Frontal cortex (tissue), 4 donors: ENCODE results near the gene STXBP6. TPM values are rescaled to one million over a fixed set of nuclear protein-coding genes. Genes with fewer than 3 reads are reported as not detected.

Experiments
- DNase-seq, 2 donors: peaks; one replicate each; pipeline ENCODE4 v3.0.0; 2012; ENCODE audit warnings: low spot score in 2 of 2
- FAIRE-seq: peaks from 2 replicates; lab custom pipeline; 2012; peaks lifted over from hg19 to GRCh38; lab: Jason Lieb, UNC
- total RNA-seq: library from RNA; depleted of rRNA; stranded (reverse); fragments of >200 nt; gene quantifications from one replicate; pipeline ENCODE4 v1.2.3, GENCODE V29; 2014
- donor health status: control.
- donor health status: control.
- donor health status: control.

The STXBP6 gene
- total RNA-seq, 1 donor from 2014 or later = 37.9 TPM

DNA sequence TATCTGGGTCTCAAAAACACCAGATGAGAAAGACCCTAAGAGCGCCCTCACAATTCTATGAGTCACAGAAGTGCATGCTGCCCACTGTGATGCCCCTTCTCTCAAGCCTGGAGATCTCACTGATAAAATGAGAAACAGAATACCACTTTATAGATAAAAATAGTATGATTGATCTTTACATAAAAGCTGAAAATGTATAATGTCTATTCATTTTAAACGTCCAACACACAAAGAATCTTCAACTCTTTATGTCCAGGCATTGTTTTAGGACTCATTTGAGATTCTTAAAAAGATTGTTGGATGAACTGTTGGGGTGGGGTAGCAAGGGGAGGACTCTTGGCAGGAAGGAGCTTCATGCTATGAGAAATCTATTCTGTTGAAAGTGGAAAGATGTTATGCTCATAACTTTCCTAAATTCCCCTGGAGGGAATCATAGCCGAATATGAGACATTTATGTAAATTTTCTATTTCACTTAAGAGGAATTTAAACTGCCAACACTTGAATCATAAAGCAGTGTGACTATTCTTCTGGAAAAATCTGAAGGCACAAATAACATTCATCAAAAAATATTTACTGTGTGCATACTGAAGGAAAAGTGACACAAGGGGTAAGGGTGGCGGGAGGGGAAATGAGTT, 174.6 kb downstream of the STXBP6 start:
- DNase-seq = no peak
- no peak for FAIRE-seq

DNA sequence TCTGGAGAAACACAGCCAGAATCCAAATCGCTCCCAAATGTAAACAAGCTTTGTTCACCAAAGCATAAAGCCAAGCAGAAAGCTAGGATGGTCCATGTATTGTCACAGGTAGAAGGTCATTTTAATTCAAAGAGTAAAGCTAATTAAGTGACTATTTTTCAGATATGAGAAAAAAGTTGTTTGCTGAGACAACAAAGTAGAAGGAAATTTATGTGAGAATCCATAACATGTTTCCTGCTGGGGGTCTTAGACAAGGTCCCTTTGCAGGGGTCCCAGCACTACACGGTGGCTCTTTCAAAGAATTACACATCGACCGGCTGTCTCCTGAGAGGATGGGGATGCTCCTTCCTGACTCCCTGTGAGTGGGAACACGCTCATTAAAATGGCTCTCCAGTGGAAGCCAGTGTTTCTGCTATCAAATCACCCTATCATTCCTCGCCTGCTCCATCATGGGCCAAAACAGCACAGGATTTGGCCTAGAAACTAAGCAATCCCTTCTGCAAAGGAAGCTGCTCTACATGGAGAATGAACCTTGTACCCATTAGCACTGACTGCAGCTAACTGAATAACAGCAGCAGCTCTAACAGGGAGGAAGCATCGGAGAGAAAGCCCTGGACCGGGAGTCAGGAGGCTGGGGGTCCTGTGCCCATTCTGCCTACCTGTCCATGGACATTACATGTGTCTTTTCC, 175.3 kb downstream of the STXBP6 start:
- DNase-seq = no peak

DNA sequence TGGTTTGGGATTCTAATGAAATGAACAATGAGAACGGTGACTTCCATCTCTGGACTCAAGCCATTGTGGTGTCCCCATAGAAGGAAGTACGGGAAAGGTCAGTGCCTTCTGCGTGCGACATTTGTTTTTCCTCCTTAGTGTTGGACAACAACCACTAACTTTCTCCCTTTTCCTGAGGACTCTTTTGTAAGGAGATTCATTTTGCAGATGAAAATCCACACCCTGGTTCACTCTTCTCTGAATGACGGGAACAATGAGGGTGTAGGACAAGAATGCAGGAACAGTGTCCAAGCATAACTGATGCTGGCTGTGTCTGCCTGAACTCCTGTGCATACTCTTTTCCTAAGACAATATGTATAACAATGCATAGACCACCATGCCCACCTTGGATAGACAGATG, 176.4 kb downstream of the STXBP6 start:
- DNase-seq (no peak), FAIRE-seq (no peak)

More for the DNA sequence above, 175.3 kb downstream of the STXBP6 start:
- no peak for FAIRE-seq

DNA sequence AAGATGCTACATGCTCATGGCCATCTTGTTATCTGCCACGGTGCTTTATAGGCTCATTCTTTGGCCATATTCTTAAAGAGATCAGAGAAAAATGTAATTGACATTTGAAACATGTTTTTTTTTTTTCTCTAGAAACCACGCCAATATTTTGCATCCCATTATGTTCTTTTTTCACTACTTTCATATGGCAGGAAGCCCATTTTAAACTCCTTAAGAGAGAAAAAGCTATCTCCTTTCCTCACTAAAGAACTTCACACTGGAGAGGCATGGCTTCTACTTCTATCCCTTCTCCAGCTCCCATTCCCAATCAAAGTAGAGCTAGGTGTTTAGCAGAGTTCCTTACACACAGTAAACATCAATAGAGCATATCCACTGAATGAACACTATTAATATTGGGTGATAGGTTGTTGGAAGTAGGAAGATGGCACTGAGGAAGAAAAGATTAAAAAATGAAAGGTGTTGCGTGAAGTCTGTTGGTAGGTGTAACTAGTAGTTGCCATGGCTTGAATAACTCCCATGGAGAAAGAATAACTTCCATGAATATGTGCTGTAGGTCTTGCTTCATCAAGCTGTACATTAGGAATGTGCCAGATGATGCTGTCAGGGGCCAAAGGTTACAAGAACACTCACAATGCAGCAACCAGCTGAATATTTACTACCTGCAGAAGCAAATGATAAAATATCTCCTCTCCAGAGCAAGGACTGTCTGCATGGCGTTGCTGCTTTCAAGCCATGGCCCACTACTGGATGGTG, 178.8 kb downstream of the STXBP6 start:
- no peak for FAIRE-seq
- DNase-seq = no peak

DNA sequence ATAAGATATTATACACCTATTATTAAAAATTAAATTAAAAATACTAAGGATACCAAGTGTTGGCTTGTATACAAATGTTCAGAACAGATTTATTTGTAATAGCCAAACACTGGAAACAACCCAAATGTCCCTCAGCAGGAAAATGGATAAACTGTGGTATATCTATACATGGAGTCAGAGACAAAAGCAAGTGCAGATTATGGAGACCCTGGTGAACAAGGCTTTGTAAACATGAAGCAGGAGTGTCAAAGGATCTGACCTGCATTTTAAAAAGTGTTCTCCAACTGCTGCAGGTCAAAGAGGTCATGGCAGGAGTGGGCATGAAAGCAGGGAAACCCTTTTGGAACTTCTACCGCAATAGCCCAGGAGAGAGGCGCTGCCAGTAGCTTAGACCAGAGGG, 181.6 kb downstream of the STXBP6 start:
- DNase-seq = no peak
- FAIRE-seq = no peak

DNA sequence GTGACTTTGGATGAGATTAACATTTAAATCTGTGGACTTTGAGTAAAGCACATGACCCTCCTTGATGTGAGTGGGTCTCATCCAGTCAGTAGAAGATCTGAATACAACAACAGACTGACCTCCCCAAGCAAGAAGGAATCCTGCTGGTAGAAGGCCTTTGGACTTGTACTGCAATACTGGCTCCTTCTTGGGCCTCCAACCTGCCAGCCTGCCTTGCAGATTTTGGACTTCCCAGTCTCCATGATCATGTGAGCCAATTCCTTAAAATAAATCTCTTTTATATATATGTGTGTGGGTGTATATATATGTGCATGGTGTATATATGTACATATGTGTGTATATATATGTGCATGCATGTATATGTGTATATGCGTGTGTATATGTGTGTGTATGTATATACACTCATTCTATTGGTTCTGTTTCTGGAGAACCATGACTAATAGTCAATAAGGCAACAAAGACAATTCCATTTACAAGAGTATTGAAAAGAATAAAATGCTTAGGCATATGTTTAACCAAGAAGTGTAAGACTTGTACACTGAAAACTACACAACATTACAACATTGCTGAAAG, 183.8 kb downstream of the STXBP6 start:
- FAIRE-seq = no peak

DNA sequence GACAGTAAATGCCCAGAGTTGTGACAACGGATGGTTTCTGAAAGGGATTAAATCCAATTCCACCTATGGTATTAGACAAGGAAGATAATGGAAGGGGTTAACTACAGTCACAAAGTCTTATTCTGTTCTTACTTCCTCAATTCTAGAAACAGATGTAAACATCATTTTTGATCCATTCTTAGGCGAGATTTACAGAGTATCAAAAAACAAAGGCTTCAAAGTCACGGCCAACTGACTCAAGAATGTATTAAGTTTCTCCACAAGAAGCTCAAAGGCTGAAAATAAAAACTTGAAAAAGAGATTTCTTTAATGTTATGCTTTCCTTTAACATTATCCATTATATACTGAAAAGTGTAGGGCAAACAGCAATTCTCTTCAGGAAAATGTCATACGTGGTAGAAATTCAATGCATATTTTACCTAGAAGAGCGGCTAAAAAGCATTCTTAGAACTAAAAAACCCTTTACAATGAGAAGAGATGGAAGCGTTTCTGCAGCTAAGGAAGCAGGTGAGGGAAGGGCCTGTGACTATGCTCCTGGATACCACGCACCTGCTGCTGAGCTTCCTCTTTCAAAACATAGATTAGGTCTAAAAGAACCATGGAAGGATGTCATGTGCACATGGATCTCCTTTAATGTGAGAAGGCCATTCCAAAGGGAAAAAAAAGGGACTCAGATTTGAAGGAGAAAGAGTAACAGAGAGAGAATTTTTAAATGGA, 185.8 kb downstream of the STXBP6 start:
- FAIRE-seq = no peak
- DNase-seq = no peak

More for the DNA sequence above, 183.8 kb downstream of the STXBP6 start:
- DNase-seq = no peak

DNA sequence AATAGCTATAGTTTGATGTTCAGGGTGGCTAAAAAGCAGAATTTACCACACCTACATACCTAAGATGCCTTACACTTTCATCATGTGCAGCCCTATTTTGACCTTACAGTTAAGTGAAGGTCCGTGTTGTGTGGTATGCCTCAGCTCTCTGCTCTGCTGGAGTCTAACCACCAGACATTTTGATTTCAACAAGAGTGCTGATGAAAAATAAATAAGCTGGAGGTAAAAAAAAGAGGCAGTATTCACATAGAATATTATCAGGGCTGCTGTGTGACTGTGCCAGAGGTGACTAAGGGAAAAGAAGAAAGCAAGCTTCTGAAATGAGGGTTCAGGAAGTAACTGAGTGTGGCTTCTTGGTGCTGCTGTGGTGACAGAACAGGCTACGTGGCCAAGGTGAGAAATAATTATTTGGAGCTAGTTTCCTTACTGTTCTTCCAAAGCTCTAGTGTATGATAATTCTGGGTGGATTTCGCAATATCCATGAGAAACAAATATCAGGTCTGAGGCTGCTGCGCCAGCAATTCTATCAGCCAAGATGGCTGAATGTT, 188.8 kb downstream of the STXBP6 start:
- DNase-seq = no peak
- FAIRE-seq = no peak

DNA sequence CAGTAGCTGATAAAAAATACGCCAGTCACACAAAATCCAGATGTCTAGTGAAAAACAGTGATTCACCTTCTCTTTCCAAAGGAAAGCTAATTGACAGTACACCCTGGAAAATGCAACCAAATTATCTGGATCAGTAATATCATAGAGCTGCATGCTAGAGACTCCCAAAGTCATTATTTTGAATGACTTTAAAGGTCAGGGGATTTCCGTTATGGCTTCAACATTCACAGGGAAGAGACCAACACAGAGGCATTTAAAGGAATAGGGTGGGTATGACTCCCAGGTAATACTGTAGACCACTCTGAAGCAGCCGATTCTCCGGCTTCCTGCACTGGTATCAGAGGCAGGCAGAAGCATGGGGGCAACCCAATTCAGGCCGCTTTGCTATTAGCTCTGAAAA, 190.4 kb downstream of the STXBP6 start:
- FAIRE-seq (no peak), DNase-seq (no peak)

DNA sequence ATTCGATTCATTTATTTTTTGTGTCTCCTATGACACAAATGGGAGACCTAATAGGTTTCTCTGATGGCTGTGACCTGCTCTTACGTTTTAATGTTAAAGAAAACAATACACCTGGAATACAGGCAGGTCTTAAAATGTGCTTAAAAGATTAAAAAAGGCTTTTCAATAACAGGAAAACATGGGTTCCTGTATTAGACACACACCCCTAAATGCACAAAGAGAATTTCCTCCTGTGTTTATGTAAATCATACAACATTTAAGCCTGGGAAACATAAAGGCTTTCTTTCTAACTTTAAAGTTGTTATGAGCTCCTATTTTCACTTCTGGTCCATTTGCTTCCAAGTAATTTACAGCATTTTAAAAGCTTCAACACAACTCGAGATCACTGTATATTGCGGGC, 191.3 kb downstream of the STXBP6 start:
- no peak for DNase-seq
- no peak for FAIRE-seq

DNA sequence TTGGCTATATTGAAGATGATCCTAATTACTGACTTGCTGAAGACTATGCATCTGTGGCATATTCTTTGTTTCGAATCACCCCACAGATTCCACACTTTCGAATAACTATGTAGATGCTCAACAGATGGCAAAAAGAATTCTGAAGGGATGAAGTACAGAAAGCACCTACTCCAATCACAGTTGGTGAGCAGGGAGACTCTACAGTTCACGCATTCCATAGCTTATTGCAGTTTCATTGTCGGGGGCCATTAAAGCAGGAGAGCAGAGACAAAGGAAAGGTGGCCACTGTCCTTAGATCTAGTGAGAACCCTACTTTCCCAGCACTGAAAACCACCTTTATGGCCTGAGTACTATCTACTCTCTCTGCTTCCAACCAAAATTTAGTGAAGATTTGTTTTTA, 191.9 kb downstream of the STXBP6 start:
- DNase-seq (no peak), FAIRE-seq (no peak)

DNA sequence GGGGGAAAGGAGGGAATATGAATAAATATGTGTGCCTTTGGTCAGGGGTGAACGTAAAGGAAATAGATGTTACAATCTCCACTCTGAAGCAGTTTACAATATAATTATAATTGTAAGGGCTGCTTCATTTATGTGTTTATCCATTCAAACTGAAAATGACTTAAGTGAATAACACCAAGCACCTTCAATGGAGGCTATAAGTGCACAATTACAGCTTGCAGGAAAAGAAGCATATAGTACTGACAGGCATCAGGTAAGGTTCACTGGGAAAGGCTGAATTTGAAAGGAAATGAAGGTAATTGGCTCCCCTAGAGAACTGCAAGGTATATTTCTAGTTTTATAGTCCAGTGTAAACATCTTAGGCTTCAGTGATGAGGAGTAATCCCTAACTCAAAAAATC, 192.7 kb downstream of the STXBP6 start:
- no peak for FAIRE-seq

DNA sequence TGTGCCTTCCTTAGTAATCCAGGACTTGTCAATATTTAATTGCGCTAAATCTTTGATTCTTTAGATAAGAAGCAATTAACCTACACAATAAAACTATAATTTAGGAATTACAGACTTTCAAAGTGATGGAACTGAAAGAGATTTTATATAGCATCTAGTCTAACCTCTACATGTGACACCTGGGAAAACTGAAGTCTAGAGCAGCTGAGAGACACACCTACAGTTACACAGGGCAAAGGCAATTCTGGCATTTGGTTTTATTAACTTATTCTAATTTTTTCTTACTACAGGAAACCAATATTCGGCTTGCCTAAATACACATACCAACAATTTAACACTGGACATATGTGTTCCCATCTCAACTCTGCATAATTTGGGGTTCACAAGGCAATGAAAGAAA, 196.5 kb downstream of the STXBP6 start:
- DNase-seq = no peak
- no peak for FAIRE-seq

More for the DNA sequence above, 192.7 kb downstream of the STXBP6 start:
- DNase-seq = no peak

DNA sequence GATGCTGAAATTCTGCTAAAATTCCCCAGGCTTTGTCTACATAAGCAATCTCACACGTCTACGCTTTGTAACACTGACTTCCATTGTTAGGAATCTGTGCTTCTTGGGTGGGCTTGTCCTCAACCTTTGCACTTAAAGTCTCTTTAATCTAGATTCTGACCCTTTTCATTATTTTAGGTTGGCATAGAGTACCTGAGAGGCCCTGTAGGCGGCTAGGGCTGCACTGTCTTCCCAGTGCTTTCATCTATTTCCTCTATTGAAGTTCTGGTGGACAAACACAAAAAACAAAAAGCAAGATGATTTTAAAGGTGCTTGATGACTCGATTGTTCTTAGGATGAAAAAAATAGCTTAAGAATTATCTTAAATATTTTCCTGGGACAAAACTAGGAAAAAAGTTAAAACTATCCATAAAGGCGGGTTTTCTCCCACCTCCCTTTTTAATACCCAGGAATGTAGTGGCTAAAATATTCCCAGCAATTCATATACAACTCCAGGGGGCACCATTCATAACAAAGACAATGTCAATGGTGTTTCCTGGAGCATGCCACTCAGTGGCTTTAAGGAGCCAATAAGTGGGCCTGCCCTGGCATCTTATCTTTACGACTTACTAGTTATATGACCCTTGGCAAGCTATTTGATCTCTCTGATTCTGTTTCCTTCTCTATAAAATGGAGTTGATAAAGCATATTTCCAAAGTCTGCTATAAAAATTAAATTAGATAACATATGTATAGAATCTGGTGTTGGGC, 197.5 kb downstream of the STXBP6 start:
- no peak for DNase-seq
- no peak for FAIRE-seq

DNA sequence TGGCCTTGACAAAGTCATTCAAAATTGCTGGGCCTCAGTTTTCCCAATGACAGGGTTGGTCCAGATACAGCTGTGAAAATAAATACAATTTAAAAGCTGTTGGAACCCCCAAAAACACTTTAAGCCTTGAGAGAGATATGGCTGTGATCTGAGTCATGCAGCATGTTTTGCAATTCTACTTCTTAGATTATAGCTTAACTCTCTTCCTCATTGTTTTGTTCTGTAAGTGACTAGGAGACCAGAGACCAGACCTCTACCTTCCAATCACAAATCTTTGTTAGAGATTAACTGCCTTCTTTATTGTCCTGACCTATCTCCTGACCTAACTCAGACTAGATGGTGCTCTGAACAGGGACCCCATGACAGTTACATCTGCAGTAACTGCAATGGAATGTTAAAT, 198.1 kb downstream of the STXBP6 start:
- FAIRE-seq (no peak), DNase-seq (no peak)

DNA sequence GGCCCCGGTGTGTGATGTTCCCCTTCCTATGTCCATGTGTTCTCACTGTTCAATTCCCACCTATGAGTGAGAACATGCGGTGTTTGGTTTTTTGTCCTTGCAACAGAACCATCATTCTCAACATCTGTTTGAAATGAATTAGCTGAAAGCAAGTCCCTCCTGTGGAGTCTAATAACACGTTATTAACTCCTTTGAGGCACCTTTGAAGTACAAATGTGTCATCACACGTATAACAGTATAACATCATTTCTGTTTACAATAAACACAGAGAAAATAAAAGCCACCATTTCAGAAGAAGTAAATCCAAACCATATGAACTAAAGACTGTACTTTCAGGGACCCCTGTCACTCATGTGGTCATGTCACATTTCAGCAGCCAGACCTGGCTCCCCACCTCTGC, 198.5 kb downstream of the STXBP6 start:
- DNase-seq = no peak
- no peak for FAIRE-seq

DNA sequence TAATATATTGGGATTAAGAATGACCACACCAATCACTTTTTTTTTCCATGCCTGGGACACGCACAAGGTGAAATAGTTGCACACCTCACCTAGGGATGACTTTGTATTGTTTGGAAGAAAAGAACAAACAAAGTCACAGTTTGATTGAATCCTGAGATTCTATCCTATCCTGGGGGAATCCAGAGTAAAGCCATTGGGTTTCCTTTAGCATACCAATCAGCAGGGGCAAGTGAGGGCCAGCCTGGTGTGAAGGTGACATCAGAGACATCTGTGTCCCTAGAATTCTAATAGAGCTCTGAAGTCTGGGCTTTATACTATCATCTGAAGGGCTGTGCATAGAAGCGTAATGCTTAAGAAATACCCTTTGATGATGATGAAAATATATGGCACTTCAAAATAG, 199.9 kb downstream of the STXBP6 start:
- no peak for DNase-seq
- no peak for FAIRE-seq

DNA sequence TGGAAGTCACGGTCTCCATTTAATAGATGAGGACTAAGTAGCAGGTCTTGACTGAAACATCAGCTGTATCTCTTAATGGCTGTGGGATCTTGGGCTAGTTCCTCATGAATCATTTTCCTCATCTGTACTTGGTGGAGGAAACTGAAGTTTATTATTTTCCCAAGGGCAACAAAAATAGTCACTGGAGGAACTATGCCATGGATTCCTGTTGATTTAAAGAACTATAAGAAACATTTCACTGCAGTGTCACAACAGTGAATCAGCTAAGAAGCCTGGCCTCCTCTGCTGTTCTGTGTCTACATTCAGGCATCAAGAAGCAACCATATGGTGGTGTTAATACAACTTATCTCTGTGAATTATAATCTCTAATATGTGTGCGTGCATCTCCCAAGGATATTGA, 200.5 kb downstream of the STXBP6 start:
- DNase-seq (no peak), FAIRE-seq (no peak)

DNA sequence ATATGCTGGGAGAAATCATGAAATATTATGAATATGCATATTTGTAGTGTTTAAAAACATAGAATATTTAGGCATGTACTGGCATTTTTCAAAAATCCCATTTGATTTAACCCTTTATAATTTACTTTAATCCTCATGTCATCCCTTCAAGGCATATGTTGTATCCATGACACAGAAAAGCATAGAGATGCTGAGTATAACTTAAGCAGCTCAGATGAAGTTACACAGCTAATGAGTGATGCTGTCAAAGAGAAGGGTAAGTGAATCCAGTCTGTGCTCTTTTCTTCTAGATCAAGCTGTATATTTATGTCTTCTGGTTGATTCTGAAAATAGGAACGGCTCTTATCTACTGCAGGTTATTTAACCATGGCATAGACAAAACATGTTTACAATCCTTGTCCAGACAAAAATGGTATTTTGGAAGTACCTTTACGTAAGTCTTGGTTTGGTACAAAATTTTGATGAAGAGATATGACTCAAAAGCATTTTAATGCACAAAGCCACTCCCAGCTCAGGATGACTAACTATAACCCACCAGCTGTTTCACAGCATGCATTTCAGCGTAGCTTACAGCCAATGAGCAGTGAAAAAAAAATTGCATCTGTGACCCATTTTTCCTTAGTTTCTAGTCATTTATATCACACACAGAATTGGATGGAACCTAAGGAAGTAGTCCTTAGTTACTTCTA, 201.7 kb downstream of the STXBP6 start:
- FAIRE-seq = no peak
- DNase-seq = no peak
